Fibroblast of villous mesenchyme (primary cell): ENCODE results near the gene TPPP. TPM values are rescaled to one million over a fixed set of nuclear protein-coding genes. Genes with fewer than 3 reads are reported as not detected.
A peak's percentile ranks its signal among the peaks of the same experiment; 100 is the strongest.

ENCODE experiments used
- DNase-seq: peaks from one replicate; pipeline ENCODE4 v3.0.0-alpha.2; 2010; ENCODE audit warnings: low read depth
- H3K4me3 ChIP-seq: 2 replicates; pipeline ENCODE4 v1.5.1; 2011; ENCODE audit warnings: low read depth, mild to moderate bottlenecking, low read length
- CTCF ChIP-seq: IDR thresholded peaks from 2 replicates; pipeline ENCODE4 v1.5.1; 2012; ENCODE audit warnings: low read depth, mild to moderate bottlenecking, low read length; ENCODE audit not compliant: insufficient read depth
- total RNA-seq: library from RNA; depleted of rRNA; stranded (reverse); fragments of >200 nt; gene quantifications from 2 replicates; pipeline ENCODE4 v1.2.3, GENCODE V29; 2012

Gene TPPP
- total RNA-seq, 1 donor: under 0.01 TPM

GRCh38 chr5:644971-645370 lies 48.2 kb downstream of the TPPP start:
- no peak for TF ChIP-seq CTCF
- no peak for DNase-seq
- no peak overlapping the region for H3K4me3 ChIP-seq

- DNase-seq: no peak
- no peak for TF ChIP-seq CTCF
- H3K4me3 ChIP-seq: no peak overlapping the region
Measured at GRCh38 chr5:644509-644908, 48.6 kb downstream of the TPPP start.

GRCh38 chr5:643811-644271 lies 49.3 kb downstream of the TPPP start:
- no peak for TF ChIP-seq CTCF
- no peak overlapping the region for H3K4me3 ChIP-seq
- DNase-seq: peak; percentile 5

- no peak overlapping the region for H3K4me3 ChIP-seq
- no peak for TF ChIP-seq CTCF
- no peak for DNase-seq
Measured at GRCh38 chr5:643351-643801, 49.8 kb downstream of the TPPP start.

GRCh38 chr5:642481-642880 lies 50.7 kb downstream of the TPPP start:
- no peak for TF ChIP-seq CTCF
- H3K4me3 ChIP-seq: no peak overlapping the region
- no peak for DNase-seq

- no peak for DNase-seq
- no peak overlapping the region for H3K4me3 ChIP-seq
- TF ChIP-seq CTCF: no peak
Measured at GRCh38 chr5:641331-641765, 51.8 kb downstream of the TPPP start.
